Activated CD4-positive, alpha-beta memory T cell treated with anti-CD3 and anti-CD28 coated beads, Interleukin-2, amount 10 ng/mL, durations not matched to agents 7 days and 5 days (primary cell): ENCODE measurements around the gene TENM4. TPM values are rescaled to one million over a fixed set of nuclear protein-coding genes. Genes with fewer than 3 reads are reported as not detected.

Experiments used
- CTCF ChIA-PET: fragments of 350-600 bp; sonication (Branson Sonifier 250); formaldehyde crosslinking; loops from one replicate; lab custom pipeline; 2021; ENCODE audit warnings: antibody characterized with exemption, inconsistent platforms; lab: Charles Lee
- POLR2A ChIA-PET: fragments of 350-600 bp; sonication (Branson Sonifier 250); formaldehyde crosslinking; loops from one replicate; lab custom pipeline; 2021; ENCODE audit warnings: antibody characterized with exemption; lab: Charles Lee
- DNase-seq: peaks from one replicate; pipeline ENCODE4 v3.0.0-alpha.2; 2020
- H3K27ac Mint-ChIP-seq: one replicate; pipeline ENCODE4 v1.8.0; 2021; ENCODE audit warnings: mild to moderate bottlenecking, mixed read lengths
- H3K27me3 Mint-ChIP-seq: one replicate; pipeline ENCODE4 v1.8.0; 2021; ENCODE audit warnings: mixed read lengths
- H3K36me3 Mint-ChIP-seq: one replicate; pipeline ENCODE4 v1.8.0; 2021; ENCODE audit warnings: low read depth, mixed read lengths
- H3K4me1 Mint-ChIP-seq: one replicate; pipeline ENCODE4 v1.8.0; 2021; ENCODE audit warnings: mixed read lengths
- H3K4me3 Mint-ChIP-seq: one replicate; pipeline ENCODE4 v1.8.0; 2021; ENCODE audit warnings: mild to moderate bottlenecking, mixed read lengths
- H3K9me3 Mint-ChIP-seq: one replicate; pipeline ENCODE4 v1.8.0; 2021; ENCODE audit warnings: mixed read lengths
- total RNA-seq, 2 experiments: library from RNA; stranded (reverse); gene quantifications; one replicate each; pipeline ENCODE4 v1.2.3, GENCODE V29; 2021

The TENM4 gene
- total RNA-seq, 2 experiments from 2014 or later, result not detected

GRCh38 chr11:79076526-79077115, 364.2 kb downstream of the TENM4 start:
- Mint-ChIP-seq H3K9me3 (no peaks in the 10 kb centered on the region), H3K36me3 (no peaks in the 10 kb centered on the region), H3K27ac (no peak overlapping the region), H3K4me1 (no peaks in the 10 kb centered on the region), H3K4me3 (no peak overlapping the region), H3K27me3 (no peaks in the 10 kb centered on the region)
- POLR2A ChIA-PET, result no interaction called here
- DNase-seq, result peak; percentile 25
- CTCF ChIA-PET, result interaction anchor here (1.2 to 2.3 kb wide), 2 partner anchors 184 to 431 kb away, joined by 3 to 16 read pairs; no protein-coding TSS in a partner anchor

DNA sequence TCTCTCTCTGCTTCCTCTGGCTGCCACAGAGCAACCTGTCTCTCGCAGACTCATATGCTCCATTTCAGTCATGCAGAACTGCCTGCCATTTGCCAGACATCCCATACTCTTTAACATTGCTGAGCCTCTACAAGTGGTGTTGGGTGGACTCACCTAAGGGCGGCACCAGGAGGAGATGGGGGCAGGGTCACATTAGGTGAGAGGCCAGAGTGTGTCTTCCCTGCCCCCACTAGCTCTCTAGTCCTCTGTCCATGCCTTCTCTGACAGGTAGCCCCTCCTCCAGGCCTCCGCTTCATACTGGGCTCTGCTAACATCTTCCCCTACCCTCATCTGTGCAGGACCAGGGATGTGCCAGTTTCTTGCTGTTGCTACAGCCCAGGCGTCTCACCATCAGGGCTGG, 366.3 kb downstream of the TENM4 start:
- POLR2A ChIA-PET, result no interaction called here
- Mint-ChIP-seq H3K27me3 (no peaks in the 10 kb centered on the region), H3K4me1 (no peaks in the 10 kb centered on the region), H3K27ac (no peak overlapping the region), H3K9me3 (no peaks in the 10 kb centered on the region), H3K36me3 (no peaks in the 10 kb centered on the region), H3K4me3 (no peak overlapping the region)
- CTCF ChIA-PET, result interaction anchor here (1.2 to 2.3 kb wide), 2 partner anchors 427 to 429 kb away, joined by 4 to 16 read pairs; no protein-coding TSS in a partner anchor
- DNase-seq, result no peak

DNA sequence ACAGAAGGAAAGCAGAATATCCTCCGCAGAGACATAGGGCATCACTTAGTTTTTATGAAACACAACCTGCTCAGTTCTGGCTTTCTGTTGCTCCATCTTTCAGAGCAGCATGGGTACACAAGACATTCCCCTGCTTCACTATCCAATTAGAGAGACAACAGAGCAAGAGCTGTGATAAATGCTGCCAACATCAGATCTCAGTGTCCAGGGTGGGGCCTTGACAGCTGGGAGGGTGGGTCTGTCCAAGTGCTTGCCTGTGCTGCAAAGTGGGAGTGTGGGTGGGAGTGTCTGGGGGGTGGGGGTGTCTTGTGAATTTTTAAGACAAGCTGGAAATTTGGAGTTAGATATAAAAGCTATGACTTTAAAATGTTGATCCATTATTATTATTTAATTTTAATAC, 369.6 kb downstream of the TENM4 start:
- no peaks in the 10 kb centered on the region for H3K27me3 Mint-ChIP-seq
- H3K4me1 Mint-ChIP-seq, result no peaks in the 10 kb centered on the region
- DNase-seq, result no peak
- no peak overlapping the region for H3K4me3 Mint-ChIP-seq
- CTCF ChIA-PET, result interaction anchor here (1.4 kb wide), 1 partner anchor 426 kb away, joined by 6 read pairs; no protein-coding TSS in a partner anchor
- POLR2A ChIA-PET, result no interaction called here
- H3K9me3 Mint-ChIP-seq, result no peaks in the 10 kb centered on the region
- H3K27ac Mint-ChIP-seq, result no peak overlapping the region
- H3K36me3 Mint-ChIP-seq, result no peaks in the 10 kb centered on the region

GRCh38 chr11:79070518-79070917, 370.3 kb downstream of the TENM4 start:
- ChIA-PET CTCF (interaction anchor here (1.1 kb wide), 1 partner anchor 18 kb away, joined by 3 read pairs; no protein-coding TSS in a partner anchor), POLR2A (no interaction called here)
- H3K4me3 Mint-ChIP-seq, result no peak overlapping the region
- H3K27ac Mint-ChIP-seq, result no peak overlapping the region
- no peaks in the 10 kb centered on the region for H3K9me3 Mint-ChIP-seq
- H3K27me3 Mint-ChIP-seq, result no peaks in the 10 kb centered on the region
- H3K4me1 Mint-ChIP-seq, result no peaks in the 10 kb centered on the region
- DNase-seq, result no peak
- no peaks in the 10 kb centered on the region for H3K36me3 Mint-ChIP-seq

DNA sequence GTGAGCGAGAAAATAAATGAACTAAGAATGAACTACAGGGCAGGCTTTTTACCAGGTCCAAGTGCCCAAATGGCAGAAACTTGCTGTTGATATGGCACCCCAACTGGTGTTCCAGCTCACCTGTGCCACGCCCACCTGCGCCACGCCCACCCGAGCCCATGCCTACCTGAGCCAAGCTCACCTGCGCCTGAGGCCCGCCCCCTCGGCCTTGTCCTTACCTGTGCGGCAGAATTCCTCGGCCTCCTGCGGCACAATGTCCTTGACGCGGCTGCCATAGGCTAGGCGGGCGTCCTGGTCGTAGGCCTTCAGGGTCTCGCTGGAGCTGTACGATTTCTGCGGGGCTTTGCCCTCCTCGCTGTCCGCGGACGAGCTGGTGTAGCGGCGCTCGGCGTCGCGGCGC, 371.3 kb downstream of the TENM4 start:
- DNase-seq, result no peak
- Mint-ChIP-seq H3K27me3 (no peaks in the 10 kb centered on the region), H3K36me3 (no peaks in the 10 kb centered on the region), H3K4me1 (no peaks in the 10 kb centered on the region), H3K27ac (no peak overlapping the region), H3K4me3 (no peak overlapping the region), H3K9me3 (no peaks in the 10 kb centered on the region)
- ChIA-PET POLR2A (no interaction called here), CTCF (interaction anchor here (1.1 kb wide), 1 partner anchor 17 kb away, joined by 3 read pairs; no protein-coding TSS in a partner anchor)

DNA sequence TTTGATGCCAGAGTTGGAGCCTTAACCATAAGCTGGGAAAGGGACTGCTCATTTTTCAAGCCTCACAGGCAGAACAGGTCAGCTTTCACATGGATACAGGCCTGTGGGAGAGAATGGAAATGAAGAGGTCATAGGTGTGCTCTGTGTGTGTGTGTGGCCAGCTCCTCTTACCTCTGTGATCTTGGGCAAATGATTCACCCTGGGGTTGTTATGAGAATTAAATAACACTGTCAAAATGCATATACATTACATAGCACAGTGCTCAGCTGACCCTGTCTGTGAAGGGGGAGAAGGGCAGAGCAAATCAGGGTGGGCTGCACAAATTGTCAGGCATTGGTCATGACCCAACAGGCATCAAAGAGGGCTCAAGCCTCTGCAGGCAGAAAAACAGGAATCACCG, 372.5 kb downstream of the TENM4 start:
- no peak overlapping the region for H3K4me3 Mint-ChIP-seq
- no peaks in the 10 kb centered on the region for H3K9me3 Mint-ChIP-seq
- ChIA-PET POLR2A (no interaction called here), CTCF (no interaction called here)
- H3K36me3 Mint-ChIP-seq, result no peaks in the 10 kb centered on the region
- no peak for DNase-seq
- no peak overlapping the region for H3K27ac Mint-ChIP-seq
- H3K27me3 Mint-ChIP-seq, result no peaks in the 10 kb centered on the region
- H3K4me1 Mint-ChIP-seq, result no peaks in the 10 kb centered on the region

DNA sequence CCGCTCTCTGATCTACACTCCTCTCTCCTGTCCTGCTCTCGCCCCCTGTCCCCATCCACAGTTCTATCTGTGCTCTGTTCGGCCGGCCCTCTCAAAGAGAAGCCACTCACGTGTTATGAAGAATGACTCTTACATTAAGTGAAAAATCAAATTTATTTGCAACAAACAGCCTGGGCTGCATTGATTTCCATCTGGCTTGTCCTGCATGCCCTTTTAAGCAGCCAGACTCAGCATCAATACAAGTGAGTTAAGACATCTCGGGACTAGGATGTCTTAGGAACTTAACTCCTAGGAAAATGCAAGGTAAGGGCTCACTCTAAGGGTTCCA, 373.5 kb downstream of the TENM4 start:
- Mint-ChIP-seq H3K9me3 (no peaks in the 10 kb centered on the region), H3K4me1 (no peaks in the 10 kb centered on the region), H3K4me3 (no peak overlapping the region), H3K27ac (no peak overlapping the region), H3K36me3 (no peaks in the 10 kb centered on the region), H3K27me3 (no peaks in the 10 kb centered on the region)
- DNase-seq, result no peak
- POLR2A ChIA-PET, result no interaction called here
- CTCF ChIA-PET, result no interaction called here

GRCh38 chr11:79066456-79067351, 374.1 kb downstream of the TENM4 start:
- ChIA-PET POLR2A (no interaction called here), CTCF (no interaction called here)
- Mint-ChIP-seq H3K9me3 (no peaks in the 10 kb centered on the region), H3K27ac (no peak overlapping the region), H3K36me3 (no peaks in the 10 kb centered on the region), H3K27me3 (no peaks in the 10 kb centered on the region), H3K4me3 (no peak overlapping the region), H3K4me1 (no peaks in the 10 kb centered on the region)
- no peak for DNase-seq

DNA sequence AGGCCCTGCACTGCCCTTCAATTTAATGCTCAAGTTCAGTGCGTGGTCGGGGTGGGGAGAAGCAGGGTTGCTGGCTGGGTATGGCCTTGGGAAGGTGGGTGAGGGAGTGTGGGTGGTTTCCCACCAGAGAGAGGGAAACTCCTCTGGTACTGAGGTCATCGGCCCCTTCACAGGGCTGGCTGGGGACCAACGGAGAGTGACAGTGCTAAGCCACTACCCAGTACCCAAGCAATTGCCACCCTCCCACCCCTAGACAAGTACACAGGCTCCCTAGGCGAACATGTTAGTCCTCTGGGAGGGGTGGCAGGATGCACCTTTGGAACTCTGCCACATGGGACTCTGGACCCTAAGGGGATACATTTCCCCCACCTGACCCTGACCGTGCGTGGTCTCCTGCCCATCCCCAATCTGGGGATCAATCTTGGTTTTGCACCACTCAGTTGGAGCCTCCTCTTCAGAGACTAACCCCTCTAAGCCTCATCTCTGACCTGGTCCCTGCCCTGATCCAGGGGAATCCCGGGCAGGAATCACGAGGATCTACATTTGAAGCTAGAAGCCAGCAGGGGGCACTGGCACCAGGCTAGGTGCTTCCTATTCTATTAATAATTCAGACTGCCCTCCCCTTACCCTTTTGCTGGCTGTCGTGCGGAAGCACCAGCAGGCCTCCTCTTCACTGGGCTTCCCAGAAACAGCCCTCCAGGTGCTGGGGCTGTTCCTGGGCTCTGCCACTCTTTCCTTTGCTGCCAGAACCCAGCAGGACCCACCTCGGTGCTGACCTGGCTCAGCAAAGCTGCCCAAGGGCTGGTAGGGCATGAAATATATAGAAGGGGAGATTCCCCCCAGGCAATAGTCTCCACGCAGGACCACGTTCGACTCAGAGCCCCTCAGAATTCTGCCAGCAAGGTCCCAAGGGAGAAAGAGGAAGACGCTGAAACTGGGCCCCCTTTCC, 377.7 kb downstream of the TENM4 start:
- Mint-ChIP-seq H3K36me3 (no peaks in the 10 kb centered on the region), H3K27ac (no peak overlapping the region), H3K4me3 (no peak overlapping the region), H3K9me3 (no peaks in the 10 kb centered on the region), H3K27me3 (no peaks in the 10 kb centered on the region), H3K4me1 (no peaks in the 10 kb centered on the region)
- ChIA-PET CTCF (no interaction called here), POLR2A (no interaction called here)
- no peak for DNase-seq

DNA sequence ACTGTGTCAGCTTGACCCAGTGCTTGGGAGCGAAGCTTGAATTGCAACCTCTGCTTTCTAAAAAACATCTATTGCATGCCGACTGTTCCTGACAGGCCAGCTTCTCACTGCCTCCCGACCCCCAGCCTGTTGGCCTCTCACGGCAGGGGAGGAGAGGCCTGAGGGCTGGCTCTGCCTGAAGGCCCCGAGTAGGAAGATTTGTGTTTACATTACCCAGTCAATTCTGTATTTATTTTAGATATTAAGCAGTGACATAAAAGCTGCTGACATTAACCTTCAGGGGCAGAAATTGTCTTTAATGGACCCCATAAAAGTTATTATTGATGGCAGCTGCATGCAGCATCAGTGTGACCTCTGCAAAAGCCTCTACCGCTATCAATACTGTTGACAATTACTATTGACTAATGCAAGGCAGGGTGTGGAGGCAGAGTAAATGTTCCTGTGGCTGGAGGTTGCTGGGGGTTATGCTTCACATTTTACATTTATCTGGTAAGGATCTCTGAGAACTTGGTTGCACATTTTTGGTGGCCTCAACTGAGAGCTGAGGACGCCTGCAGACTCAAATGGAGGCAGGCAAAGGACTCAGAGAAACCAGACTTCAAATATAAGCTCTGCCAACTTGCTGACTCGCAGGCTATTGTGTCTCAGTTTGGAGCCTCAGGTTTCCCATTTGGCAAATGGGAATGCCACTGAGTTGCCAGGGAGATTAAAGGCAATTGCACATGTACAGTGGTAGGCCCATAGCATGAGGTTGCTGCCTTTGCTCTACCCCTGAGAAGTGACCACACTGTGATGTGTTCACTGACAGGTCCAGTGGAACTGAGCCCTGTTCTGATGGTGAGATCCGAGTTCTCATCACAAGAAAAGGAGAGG, 380.5 kb downstream of the TENM4 start:
- Mint-ChIP-seq H3K4me1 (no peaks in the 10 kb centered on the region), H3K27ac (no peak overlapping the region), H3K27me3 (no peaks in the 10 kb centered on the region), H3K36me3 (no peaks in the 10 kb centered on the region), H3K9me3 (no peaks in the 10 kb centered on the region), H3K4me3 (no peak overlapping the region)
- POLR2A ChIA-PET, result no interaction called here
- DNase-seq, result no peak
- CTCF ChIA-PET, result no interaction called here

- no peak for DNase-seq
- CTCF ChIA-PET, result no interaction called here
- Mint-ChIP-seq H3K27me3 (no peaks in the 10 kb centered on the region), H3K27ac (no peak overlapping the region), H3K4me1 (no peaks in the 10 kb centered on the region), H3K36me3 (no peaks in the 10 kb centered on the region), H3K4me3 (no peak overlapping the region), H3K9me3 (no peaks in the 10 kb centered on the region)
- POLR2A ChIA-PET, result no interaction called here
Observed at GRCh38 chr11:79059141-79059540, 381.7 kb downstream of the TENM4 start.
